GM18499 (cell line): Measurements from ENCODE around the gene PTRH1.
A peak's percentile ranks its signal among the peaks of the same experiment; 100 is the strongest.
"Not testable (repeated sequence)": the region's sequence is repeated elsewhere in the genome, so short reads cannot be mapped to it uniquely, and the experiment has no call there.

Experiments
- ATAC-seq: cut with Tn5 transposase; IDR thresholded peaks from one replicate; pipeline ENCODE4 v1.9.1; 2021; ENCODE audit warnings: moderate number of reproducible peaks; ENCODE audit not compliant: insufficient read depth, unreplicated experiment

PTRH1 gene, protein sequence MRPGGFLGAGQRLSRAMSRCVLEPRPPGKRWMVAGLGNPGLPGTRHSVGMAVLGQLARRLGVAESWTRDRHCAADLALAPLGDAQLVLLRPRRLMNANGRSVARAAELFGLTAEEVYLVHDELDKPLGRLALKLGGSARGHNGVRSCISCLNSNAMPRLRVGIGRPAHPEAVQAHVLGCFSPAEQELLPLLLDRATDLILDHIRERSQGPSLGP

DNA sequence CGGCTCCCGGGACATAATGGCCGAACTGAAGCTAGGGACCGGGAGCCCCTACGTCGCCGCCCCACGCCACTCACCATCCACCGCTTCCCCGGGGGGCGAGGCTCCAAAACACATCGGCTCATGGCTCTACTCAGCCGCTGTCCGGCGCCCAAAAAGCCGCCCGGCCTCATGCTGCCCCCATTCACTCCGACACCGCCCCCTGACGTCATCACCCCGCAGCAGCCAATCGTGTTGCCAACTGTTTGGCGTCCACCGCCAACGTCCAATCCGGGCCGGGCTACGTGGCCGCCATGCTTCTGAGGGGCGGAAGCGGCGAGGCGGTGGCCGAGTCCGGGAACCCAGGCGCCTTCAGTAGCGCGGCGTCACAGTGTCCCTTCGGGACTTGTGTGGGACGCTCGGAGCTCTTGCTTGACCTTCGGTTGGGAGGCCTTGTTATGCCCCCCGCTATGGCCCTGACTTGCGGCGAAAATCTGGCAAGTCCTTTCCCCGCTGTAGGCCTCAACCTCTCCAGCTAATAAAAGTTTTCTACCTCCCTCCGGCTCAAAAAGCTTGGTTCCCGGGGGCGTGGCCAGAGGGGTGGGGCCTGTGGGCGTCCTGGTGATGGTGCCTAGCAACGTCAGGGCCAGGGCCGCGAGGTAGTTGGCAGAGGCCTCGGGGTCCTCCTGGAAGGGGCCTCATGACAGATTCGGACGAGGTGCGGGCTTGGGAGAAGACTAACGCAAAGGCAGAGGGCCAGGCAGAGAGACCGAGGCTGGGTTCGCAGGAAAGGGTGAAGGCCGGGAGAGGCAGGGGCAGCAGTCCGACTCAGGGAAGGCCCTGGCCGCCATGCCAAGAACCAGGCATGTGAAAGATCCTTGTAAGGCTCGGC is at the start of gene PTRH1, which contains the start of gene TTC16:
PTRH1 (minus strand) TSS at position 194 of the 868 bp plus-strand sequence; CDS start at position 170, 24 bp downstream.
TTC16 (plus strand) TSS at position 610 of the 868 bp plus-strand sequence; CDS start at position 677, 67 bp downstream.
- ATAC-seq: peak; percentile 71

DNA sequence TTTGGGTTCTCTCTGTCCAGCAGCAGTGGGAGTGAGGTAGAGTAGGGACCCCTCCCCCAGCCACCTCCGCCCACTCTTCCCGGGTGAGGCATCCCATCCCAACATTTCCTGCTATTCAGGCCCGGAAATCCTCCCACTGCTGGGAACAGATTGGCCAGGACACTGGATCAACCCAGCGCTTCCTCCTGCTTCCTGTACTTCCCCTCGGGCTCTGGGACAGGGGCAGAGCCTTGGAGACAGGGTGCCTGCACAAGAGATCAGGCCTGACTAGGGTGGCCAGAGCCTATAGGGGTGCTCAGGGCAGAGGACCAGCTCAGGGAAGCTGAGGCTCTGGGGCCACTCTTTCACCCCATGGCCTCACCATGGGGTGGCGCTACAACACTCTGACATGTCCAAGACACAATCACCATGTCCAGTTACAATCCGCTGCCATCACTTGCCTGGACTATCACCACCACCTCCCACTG is 48.5 kb upstream of the PTRH1 start:
- ATAC-seq: no peak

DNA sequence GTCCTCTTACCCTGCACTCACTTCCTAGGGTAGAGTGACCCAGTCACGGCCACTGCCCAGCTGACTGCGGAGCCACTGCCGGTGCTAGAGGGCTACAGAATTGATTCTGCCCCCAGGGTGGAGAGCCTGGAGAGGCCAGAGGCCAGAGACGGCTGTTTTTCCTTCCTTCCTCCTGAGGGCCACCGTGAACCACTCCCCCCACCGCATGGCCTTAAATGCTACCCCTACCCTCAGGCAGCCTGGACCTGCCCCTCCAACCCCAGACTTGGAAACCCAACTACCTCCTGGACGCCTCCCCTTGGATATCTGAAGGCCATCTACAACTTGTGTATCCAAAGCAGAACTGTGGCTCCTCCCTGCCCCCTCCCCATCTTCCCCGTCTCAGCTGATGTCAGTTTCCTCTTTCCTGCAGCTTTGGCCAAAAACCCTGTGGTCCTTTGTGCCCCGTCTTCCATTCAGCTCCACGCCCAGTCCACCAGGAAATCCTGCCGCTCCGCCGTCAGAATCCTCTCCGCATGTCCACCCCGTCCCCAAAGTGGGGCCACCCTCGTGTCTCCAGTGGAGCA is 46.7 kb upstream of the PTRH1 start:
- ATAC-seq: no peak

DNA sequence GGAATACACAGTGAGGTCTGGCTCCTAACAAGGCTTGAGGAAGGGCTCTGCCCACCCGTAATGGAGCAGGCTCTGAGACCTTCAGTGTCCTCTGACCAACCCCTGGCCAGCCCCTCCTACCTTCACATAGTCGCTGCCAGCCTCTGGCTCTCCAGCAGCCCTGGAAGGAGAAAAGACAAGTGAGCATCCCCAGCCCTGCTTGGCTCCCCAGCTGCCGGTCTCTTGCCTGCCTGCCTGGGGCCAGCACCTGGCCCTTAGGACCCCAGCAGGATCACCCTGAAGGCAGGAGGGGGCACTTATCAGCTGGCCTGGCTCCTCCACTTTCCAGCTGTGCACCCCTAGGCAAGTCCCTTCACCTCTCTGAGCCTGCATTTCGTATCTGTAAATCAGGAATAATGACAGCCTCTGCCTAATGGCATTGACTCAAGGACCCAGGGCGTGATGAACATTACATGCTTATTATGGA is 46.1 kb upstream of the PTRH1 start:
- no peak for ATAC-seq

DNA sequence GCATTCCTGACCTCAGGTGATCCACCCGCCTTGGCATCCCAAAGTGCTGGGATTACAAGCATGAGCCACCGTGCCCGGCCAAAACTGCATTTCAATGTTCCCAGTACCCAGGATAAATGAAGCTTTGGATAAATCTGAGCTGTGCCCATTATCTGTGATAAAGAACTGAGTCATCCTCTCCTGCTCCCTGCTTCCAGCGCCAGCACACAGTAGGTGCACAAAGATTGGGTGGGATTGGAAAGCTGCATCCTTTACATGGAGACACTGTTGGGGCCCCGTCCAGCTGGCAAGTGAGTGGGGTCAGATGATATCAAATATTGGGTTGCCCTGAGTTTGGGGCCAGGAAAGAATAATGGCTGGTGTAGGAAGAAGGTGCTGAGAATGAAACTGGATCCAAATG is 45.6 kb upstream of the PTRH1 start:
- ATAC-seq: no peak

DNA sequence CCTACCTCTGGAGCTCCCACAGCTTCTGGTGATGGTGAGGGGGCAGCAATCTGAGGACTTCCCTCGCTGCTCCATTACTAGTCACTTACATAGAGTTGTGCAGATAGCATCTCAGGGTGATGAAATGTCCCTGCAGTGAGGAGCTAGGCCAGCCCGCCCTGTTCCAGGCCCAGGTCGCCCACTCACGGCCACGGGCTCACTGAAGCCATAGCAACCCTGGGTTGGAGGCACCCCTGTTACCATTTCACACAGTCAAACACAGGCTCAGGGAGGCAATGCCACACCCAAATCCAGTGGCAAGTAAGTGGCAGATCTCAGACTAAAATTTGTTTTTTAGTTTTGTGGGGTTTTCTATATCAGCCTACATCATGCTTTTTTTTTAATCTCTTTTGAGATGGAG is 43.4 kb upstream of the PTRH1 start:
- no peak for ATAC-seq

DNA sequence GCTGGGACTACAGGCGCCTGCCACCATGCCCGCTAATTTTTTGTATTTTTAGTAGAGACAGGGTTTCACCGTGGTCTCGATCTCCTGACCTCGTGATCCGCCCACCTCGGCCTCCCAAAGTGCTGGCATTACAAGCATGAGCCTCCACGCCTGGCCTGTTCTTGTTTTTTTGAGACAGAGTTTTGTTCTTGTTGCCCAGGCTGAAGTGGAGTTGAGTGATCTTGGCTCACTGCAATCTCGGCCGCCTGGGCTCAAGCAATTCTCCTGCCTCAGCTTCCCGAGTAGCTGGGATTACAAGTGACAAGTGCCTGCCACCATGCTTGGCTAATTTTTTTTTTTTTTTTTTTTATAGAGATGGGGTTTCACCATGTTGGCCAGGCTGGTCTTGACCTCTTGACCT is 41.3 kb upstream of the PTRH1 start:
- ATAC-seq: not testable (repeated sequence)

DNA sequence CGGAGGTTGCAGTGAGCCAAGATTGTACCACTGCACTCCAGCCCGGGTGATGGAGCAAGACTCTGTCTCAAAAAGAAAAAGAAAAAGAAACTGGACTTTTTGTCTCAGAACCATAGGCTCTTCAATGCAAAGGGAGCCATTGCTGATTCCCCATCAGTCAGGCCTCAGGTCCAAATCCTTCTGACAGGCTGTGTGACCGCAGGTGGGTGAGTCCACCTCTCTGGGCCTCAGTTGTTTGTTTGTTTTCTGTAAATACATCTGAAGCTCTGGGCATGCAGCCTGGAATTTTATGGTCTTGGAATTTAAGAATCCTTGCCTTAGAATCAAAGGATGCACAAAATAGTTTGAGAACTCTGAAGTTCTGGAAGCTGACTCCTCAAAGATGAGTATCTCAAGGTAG is 40.8 kb upstream of the PTRH1 start:
- no peak for ATAC-seq

DNA sequence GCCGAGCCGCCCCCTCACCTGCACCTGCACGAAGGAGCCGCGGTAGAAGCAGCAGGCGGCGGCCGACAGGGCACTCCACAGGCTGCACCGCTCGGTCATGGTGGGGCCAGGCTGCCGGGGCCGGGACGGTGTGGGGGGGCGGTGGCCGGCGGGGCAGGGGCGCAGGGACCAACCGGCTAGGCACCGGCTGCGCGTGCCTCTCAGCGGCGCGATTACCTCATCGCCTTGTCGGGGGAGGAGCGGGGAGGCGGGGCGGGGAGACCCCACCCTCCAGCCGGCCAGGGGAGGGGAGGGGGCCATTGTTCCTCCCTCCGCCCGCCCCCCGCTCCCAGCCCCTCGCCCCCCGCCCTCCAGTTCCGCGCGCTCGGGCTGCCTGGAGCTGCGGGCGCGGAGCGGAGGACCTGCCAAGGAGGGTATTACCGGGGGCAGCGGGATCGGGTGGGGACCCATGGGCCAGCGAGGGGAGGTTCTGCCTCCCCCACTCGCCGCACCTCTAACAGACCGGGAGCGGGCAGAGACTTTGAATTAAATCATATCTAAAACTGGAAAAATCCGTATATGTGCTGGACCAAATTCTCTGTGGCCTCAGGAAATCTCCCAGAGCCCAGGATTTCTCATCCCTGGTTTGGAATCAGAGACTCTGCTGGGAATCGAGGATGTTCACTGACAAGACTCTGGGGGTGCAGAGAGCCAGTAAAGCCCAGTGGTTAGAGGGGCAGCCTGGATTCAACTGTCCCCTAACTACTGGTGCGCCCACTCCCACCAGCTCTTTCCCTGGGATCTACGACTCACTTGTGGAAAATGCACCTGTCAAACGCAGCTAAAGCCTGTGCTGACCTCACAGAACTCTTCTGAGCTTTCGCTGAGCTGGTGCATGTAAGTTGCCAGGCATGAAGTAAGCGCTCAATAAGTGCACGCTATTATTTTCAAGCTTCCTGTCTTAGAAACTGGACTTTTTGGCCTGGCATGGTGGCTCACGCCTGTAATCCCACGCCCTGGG is 39.9 kb upstream of the PTRH1 start:
- ATAC-seq: no peak

DNA sequence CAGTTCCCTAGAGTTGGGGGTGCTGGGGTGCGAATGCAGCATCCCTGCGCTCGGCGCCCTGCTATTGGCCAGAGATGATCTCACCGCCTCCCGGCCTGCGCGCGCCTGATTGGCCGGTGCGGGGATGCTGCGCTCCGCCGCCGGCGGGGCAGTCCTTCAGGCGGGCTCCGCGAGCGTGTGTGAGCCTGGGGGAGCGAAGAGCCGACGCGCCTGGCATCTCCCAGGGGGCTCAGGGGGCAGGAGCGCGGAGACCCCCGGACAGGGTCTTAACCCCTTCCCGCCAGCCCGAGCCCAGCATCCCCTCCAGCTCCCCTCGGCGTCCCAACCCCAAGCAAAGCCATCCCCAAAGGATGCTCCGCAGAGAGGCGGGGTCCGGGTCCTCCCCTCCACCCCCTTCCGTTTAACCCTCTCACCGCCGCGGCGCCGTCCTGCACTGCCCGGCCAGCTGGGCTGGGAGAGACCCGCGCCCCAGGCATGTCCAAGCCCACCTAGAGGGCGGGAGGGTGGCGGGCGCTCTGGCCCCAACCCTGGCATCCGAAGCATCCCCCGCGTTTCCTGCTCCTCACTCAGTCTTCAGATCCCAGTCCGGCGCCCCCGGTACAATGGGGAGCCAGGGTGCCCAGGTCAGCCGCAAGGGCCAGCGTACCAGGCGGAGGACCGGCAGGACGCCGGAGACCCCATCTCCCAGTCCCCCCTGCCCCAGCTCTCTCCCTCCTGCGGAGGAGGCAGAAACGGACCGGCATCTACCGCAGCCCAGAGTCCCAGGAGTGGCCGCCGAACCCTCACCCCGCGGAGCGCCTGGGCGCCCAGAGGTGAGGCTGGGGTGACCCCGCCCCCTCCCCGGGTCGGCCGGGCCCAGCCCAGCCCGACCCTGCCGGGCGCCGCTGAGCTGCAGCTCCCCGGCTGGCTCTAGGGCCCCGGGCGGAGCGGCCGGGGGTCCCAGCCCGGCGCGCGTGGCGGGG is 38.9 kb upstream of the PTRH1 start:
- no peak for ATAC-seq

DNA sequence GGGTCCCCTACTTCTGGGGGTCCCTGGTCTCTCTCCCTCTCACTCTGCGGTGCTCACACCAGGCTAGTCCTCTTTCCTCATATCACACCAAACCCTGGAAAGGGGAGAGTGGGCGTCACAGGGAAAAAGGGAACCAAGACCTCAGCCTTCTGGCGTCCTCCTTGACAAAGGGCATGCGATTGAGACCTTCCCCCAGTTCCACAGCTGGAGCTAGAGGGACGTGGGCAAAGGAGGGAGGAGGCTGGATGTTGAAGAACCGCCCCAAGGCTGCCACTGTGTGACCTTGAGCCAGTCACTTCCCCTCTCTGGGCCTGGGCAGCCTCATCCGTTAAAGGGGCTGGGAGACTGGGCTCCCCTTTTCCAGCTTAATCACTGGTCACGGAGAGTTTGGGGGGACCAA is 38.2 kb upstream of the PTRH1 start:
- no peak for ATAC-seq

DNA sequence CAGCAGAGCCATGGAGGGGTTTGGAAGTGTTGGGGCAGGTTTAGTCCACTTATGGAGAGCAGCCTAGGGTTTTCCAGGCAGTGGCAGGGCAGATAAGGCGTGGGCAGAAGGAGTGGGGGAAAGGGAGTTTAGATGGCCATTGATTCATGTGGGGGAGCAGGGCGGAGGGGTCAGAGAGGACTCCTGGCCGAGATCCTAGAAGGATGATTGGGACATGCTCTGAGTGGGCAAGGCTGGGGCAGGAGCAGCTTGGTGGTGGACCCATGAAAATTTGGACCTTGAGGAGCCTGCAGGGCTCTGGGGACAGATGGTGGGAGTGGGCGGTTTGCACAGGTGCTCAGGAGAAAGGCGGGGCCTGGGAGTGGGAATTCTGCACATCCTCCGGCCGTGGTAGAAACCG is 37.7 kb upstream of the PTRH1 start:
- ATAC-seq: no peak

DNA sequence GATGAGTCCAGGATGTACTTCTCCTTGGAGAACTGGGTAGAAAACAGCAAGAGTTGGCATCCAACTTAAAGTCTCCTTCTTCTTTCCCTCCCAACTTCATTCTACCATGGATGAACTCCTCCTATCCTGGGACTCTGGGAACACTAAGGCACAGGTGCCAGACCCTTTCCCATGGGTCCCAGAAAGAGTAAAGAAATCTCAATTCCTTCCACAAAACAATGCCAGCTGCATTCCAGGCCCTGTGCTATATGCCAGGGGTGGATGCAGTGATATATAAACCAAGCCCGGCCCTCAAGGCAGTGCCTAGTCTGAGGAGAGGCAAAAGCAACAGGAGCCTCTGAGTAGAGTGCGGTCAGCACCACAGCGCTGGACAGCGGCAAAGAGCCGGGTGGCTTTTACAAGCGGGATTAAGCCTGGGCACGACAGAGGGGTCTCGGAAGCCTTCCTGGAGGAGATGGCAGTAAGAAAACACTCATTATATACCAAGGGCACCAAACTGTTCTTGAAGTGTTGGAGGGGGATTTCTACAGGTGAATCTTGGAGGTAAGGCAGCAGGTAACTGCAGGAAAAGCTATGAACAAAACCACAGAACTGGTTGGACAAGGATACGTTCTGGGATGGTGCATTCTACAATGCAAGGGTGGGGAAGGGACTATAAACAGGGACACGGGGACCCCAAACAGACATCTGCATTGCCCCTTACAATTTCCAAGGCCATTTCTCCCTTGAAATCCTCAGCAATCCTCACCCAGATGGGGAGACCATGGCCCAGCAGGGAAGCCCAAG is 36.0 kb upstream of the PTRH1 start:
- no peak for ATAC-seq

DNA sequence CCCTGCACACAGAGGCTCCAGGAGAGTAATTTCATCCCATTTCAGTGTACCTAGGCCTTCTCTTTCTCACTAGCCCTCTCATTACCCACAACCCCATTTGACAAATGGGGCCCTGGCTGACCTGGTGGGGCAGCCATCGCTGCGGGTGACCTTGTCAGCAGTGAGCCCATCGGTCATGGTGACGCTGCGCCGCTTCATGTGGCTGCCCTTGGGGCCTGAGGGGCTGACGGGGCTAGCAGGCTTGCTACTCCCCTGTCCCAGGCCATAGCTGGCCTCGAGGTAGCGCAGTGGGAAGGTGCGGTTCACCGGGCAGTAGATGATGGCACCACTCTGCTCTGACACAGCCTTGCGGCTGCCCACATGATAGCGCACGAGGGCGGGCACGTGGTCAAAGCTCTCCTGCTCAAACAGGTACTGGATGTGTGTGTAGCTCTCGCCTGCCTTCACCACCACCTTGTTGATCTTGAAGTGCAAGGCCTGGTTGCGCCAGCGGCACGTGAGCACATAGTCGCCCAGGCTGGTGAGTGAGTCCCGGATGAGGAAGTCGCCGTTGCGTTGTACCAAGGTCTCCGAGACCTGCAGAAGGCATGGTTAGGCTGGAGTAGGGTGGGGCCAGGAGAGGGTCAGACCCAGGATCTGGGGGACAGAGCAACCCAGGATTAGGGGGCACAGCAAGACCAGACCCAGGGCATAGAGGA is 33.8 kb upstream of the PTRH1 start:
- no peak for ATAC-seq

DNA sequence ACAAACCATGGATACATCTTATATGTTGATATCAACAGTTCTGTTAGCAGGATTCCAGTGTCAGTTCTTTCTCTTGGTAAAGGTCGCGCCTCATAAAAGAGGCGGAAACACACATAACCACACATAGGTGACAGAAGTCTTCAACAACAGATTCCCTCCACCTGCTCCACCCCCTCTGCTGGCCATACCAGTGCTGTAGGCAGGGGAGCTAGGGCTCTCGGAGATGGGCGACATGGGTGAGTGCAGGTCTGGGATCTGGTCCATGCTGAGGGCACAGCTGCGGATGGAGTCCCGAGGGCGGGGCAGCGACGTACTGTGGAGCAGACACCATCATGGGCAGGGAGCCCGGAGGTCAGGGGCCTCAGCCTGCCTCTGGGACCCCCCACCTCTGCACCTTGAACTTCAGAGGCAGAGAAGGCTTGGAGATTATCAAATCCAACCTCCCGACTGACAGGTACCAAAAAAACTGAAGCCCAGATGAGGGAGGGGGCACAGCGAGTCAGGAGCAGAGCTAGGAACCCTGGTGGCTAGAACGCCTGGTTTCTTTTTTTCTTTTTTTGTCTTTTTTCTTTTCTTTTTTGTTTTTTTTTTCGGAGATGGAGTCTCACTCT is 31.6 kb upstream of the PTRH1 start:
- ATAC-seq: no peak

DNA sequence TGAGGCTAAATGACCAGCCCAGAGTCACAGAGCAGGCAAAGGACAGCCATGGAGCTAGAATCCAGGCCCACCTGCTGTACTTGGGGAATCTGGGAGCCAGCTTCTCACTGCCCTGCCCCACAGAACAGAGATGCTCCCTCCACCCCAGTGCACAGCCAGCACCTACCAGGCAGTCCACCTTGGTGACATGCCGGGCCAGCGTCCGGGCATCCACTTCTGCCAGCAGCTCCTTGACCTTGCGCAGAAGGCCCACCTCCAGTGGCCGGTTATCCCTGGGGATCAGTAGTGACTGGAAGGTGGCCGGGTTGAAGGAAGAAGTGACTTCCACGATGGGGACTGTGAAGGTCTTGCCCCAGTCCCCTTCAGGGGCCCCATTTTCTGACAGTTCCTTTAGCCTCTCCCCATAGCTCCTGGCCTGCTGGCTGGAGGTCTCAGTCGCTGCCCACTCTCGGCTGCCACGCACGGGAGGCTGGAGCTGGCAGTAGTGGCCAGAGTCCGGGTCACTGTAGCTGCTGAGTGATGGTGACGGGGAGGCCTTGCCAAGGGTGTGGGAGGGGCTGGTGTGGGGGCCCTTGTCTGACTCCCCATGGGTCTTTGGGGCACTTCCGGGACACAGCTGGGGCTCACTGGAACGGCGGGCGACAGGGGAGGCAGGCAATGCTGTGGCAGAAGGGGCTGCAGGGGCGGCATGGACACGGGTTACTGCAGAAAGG is 29.1 kb upstream of the PTRH1 start:
- no peak for ATAC-seq
